ENCODE results near the gene RGPD4. TPM values are rescaled to one million over a fixed set of nuclear protein-coding genes. Genes with fewer than 3 reads are reported as not detected.
"Not testable (repeated sequence)": the region's sequence is repeated elsewhere in the genome, so short reads cannot be mapped to it uniquely, and the experiment has no call there.

RGPD4 gene
- total RNA-seq (not detected in 2 replicates), polyA plus RNA-seq (not detected in 2 replicates)

GRCh38 chr2:107826749-107827148 is at the start of gene RGPD4:
RGPD4 (plus strand) TSS chr2:107826892; CDS start chr2:107827014, 122 bp downstream.
- not testable (repeated sequence) for DNase-seq (ENCODE audit: low read depth in 1 of 2, low spot score in 1 of 2); H3K4me1 ChIP-seq (ENCODE audit: low read depth); H3K9me3 ChIP-seq (ENCODE audit: low read depth); H3K27me3 ChIP-seq; H3K36me3 ChIP-seq; H3K27ac ChIP-seq; H3K4me3 ChIP-seq

- Histone ChIP-seq H3K9me3 (ENCODE audit: low read depth) (no peaks in the 10 kb centered on the region), H3K4me1 (ENCODE audit: low read depth) (peaks cover 11% of the 10 kb centered on the region), H3K36me3 (no peaks in the 10 kb centered on the region), H3K4me3 (no peak overlapping the region), H3K27me3 (no peaks in the 10 kb centered on the region), H3K27ac (no peak overlapping the region)
- DNase-seq (ENCODE audit: low read depth in 1 of 2, low spot score in 1 of 2) = no peak
- TF ChIP-seq CTCF (IDR thresholded peaks at IDR 0.05; ENCODE audit: low read depth, low read length) = no peak
Observed at GRCh38 chr2:107777974-107778373, 48.7 kb upstream of the RGPD4 start.

GRCh38 chr2:107785756-107786155 is 40.9 kb upstream of the RGPD4 start:
- H3K4me1 ChIP-seq (ENCODE audit: low read depth) = peaks cover 11% of the 10 kb centered on the region
- H3K36me3 ChIP-seq = no peaks in the 10 kb centered on the region
- H3K27ac ChIP-seq = no peak overlapping the region
- DNase-seq (ENCODE audit: low read depth in 1 of 2, low spot score in 1 of 2) = no peak
- TF ChIP-seq CTCF (IDR thresholded peaks at IDR 0.05; ENCODE audit: low read depth, low read length) = no peak
- no peaks in the 10 kb centered on the region for H3K27me3 ChIP-seq
- H3K4me3 ChIP-seq = no peak overlapping the region
- no peaks in the 10 kb centered on the region for H3K9me3 ChIP-seq (ENCODE audit: low read depth)

DNA sequence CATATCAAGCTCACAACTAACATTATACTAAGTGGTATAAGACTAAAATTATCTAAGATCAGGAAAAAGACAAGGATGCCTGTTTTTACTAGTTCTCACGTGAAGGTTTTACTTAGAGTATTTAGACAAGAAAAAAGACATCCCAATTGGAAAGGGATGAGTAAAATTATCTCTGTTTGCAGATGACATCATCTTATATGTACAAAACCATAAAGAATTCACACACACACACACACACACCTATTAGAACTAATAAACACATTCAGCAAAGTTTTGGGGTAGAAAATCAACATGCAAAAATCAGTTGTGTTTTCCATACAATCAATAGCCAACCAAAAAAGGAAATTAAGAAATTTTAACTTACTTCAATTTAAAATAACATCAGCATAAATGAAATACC is 35.9 kb upstream of the RGPD4 start:
- Histone ChIP-seq H3K36me3 (no peaks in the 10 kb centered on the region), H3K9me3 (ENCODE audit: low read depth) (no peaks in the 10 kb centered on the region), H3K27me3 (no peaks in the 10 kb centered on the region), H3K27ac (no peak overlapping the region), H3K4me1 (ENCODE audit: low read depth) (no peaks in the 10 kb centered on the region), H3K4me3 (no peak overlapping the region)
- DNase-seq (ENCODE audit: low read depth in 1 of 2, low spot score in 1 of 2) = no peak
- TF ChIP-seq CTCF (IDR thresholded peaks at IDR 0.05; ENCODE audit: low read depth, low read length) = no peak

- Histone ChIP-seq H3K27ac (no peak overlapping the region), H3K36me3 (no peaks in the 10 kb centered on the region), H3K4me1 (ENCODE audit: low read depth) (no peaks in the 10 kb centered on the region), H3K9me3 (ENCODE audit: low read depth) (no peaks in the 10 kb centered on the region), H3K27me3 (no peaks in the 10 kb centered on the region), H3K4me3 (no peak overlapping the region)
- no peak for TF ChIP-seq CTCF (IDR thresholded peaks at IDR 0.05; ENCODE audit: low read depth, low read length)
- no peak for DNase-seq (ENCODE audit: low read depth in 1 of 2, low spot score in 1 of 2)
Observed at GRCh38 chr2:107801498-107801897, 25.2 kb upstream of the RGPD4 start.

GRCh38 chr2:107804608-107805498 is 21.8 kb upstream of the RGPD4 start:
- no peak for DNase-seq (ENCODE audit: low read depth in 1 of 2, low spot score in 1 of 2)
- TF ChIP-seq CTCF (IDR thresholded peaks at IDR 0.05; ENCODE audit: low read depth, low read length) = no peak
- Histone ChIP-seq H3K36me3 (no peaks in the 10 kb centered on the region), H3K9me3 (ENCODE audit: low read depth) (no peaks in the 10 kb centered on the region), H3K27me3 (no peaks in the 10 kb centered on the region), H3K4me1 (ENCODE audit: low read depth) (peaks cover 22% of the 10 kb centered on the region), H3K27ac (no peak overlapping the region), H3K4me3 (no peak overlapping the region)

All from cardiac muscle cell (in vitro differentiated cells and primary cell).